ENCODE results near the gene MCU.
"Not testable (repeated sequence)": the region's sequence is repeated elsewhere in the genome, so short reads cannot be mapped to it uniquely, and the experiment has no call there.

The MCU gene

GRCh38 chr10:72911758-72912157 is 219.8 kb downstream of the MCU start:
- no peak for DNase-seq

DNA sequence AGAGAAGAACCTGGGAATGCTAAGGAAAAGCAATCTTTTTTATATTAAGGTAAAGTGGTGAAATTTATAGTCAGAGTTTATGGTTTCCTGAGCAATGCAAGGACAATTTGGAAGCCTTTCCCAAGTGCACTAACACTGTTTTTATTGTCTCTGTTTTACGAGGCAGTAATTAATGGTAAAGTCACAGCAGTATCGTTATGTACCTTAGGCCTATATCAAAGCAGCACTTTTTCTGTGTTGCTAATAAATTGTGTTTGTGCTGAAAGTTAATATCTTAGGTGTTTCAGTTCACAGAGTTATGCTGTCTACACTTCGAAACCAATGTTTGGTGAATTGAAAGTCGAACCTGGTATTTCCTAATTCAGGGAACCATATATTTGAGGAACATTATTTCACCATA is 220.8 kb downstream of the MCU start:
- no peak for DNase-seq

- no peak for DNase-seq
These were observed 221.3 kb downstream of the MCU start for GRCh38 chr10:72913287-72913686.

GRCh38 chr10:72917201-72917600 is 225.3 kb downstream of the MCU start:
- DNase-seq, result not testable (repeated sequence)

GRCh38 chr10:72917803-72918332 is 225.9 kb downstream of the MCU start:
- not testable (repeated sequence) for DNase-seq

DNA sequence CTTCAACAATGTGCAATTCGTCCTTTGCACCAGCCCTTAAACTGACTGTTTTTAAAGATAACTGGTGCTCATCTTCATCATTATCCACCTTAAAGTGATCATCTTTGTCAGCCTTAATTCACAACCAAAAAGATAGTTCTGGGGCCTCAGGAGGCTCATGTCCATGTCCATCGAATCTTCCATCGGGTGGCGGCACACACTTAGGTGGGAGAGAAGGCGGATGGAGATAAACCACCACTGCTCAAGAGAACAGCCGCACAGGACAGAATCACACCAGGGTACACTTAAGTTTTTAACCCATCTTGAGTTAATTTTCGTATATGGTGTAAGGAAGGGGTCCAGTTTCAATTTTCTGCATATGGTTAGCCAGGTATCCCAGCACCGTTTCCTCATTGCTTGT is 226.4 kb downstream of the MCU start:
- DNase-seq, result no peak

DNA sequence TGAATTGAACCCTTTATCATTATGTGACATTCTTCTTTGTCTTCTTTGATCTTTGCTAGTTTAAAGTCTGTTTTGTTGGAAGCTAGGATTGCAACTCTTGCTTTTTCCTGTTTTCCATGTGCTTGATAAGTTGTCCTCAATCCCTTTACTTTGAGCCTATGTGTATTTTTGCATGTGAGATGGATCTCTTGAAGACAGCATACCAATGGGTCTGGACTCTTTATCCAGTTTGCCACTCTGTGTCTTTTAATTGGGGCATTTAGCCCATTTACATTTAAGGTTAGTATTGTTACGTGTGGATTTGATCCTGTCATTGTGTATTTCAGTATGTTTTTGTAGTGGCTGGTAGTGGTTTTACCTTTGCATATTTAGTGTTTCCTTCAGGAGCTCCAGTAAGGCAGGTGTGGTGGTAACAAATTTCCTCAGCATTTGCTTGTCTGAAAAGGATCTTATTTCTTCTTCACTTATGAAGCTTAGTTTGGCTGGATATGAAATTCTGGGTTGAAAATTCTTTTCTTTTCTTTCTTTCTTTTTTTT is 229.3 kb downstream of the MCU start:
- not testable (repeated sequence) for DNase-seq

DNA sequence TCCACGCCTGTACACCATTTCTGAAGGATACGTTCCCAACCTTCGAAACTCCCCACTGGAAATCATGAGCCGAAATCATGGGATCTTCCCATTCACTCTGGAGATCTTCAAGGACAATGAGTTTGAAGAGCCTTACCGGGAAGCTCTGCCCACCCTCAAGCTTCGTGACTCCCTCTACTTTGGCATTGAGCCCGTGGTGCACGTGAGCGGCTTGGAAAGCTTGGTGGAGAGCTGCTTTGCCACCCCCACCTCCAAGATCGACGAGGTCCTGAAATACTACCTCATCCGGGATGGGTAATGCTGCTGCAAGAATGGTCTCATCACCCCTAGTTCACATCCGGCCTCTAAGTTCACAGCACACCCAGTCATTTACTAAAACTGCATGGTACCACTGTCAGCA is 232.4 kb downstream of the MCU start:
- DNase-seq, result no peak

DNA sequence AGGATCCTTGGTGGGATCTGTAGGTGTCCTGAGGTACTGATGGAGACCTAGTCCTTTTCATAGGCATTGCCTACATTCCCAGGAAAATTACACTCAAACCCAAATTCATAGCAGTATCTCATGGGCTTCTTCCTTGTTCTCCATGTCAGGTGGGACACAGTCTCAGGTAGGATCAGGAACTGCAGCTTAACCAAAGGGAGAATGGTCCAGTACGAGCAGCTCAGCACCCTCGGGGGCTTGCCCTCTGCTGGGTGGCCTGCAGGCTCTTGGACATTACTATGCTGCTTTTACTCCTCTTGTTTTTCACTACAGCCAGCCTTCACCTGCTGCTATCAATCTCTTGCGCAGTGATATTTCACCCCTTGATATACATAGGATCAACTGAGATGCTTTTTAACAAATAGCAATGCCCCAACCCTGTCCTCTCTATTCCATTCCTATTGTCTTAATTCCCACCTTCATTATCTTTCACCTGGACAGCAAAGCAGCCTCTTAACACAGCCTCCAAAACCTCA is 234.1 kb downstream of the MCU start:
- DNase-seq, result no peak

DNA sequence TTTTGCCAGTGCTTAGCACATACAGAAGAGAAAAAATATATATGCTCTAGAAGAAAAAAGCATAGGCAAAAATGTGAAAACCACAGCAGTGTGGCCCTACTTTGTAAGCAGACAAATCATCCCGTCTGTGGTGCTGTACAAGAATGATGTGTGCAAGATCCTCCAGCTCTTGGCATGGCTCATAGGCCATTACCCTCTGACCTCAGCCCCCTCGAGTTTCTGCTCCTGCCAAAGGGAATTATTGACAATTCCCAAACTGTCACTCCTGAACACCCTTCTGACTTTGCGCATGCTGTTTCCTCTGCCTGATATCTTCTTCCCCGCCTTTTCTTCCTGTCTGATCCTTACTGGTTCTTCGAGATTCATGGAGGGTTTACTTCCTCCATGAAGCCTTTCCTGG is 235.5 kb downstream of the MCU start:
- DNase-seq, result no peak

DNA sequence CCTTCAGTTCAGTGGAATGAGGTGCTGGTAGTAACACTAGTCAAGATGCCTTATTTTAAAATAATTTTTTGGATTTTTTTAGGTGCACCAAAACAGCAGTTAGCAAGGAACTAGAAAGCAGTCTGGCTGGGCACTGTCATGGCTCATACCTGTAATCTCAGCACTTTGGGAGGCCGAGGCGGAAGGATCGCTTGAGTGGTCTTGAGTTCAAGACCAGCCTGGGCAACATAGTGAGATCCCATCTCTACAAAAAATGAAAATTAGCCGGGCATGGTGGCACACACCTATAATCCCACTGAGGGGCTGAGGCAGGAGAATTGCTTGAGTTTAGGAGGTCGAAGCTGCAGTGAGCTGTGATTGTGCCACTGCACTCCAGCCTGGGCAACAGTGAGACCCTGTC is 236.9 kb downstream of the MCU start:
- no peak for DNase-seq

GRCh38 chr10:72930276-72930675 is 238.3 kb downstream of the MCU start:
- DNase-seq, result no peak

GRCh38 chr10:72932259-72933015 is 240.5 kb downstream of the MCU start:
- DNase-seq, result no peak

GRCh38 chr10:72935361-72935760 is 243.4 kb downstream of the MCU start:
- no peak for DNase-seq
